ENCODE data around the gene FAM135A.
"Not testable (repeated sequence)": the region's sequence is repeated elsewhere in the genome, so short reads cannot be mapped to it uniquely, and the experiment has no call there.

Gene FAM135A

DNA sequence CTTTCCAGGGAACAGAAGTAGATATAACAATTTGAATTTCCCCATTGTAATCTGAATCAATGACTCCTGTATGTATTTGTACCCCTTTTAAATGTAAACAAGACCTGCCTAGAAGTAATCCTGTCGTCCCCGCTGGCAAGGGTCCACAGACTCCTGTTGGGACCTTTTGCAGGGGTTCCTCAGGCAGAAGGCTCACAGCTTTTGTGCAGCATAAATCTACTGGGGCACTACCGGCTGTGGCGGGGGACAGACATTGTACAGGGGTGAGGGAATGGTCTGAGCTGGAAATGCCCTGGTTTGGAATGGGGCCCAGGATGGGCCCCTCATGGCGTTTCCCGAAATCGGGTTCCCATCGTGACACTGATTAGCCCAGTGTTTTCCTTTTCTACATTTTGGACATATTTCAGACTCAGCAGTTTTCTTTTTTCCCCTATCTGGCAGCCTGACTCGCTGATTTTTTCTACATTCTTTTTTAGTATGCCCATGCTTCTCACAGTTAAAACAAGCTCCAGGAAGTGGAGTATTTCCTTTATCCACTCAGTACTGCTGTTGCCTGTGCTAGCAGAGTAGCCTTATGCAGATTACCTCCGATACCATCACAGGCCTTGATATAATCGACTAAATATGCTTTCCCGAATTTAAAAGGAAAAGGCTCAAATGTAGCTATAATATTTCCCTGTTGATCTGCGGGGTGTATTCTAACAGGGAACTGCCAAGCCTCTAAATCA, 34.2 kb downstream of the FAM135A start:
- not testable (repeated sequence) for DNase-seq (ENCODE audit: low spot score in 2 of 2); H3K9me3 Mint-ChIP-seq; ATAC-seq (replicated peaks; ENCODE audit: extremely low read depth, poor library complexity, severe bottlenecking); H3K27ac Mint-ChIP-seq (ENCODE audit: low read depth); H3K4me3 Mint-ChIP-seq; H3K27me3 Mint-ChIP-seq; H3K4me1 Mint-ChIP-seq; H3K36me3 Mint-ChIP-seq (ENCODE audit: insufficient read depth)

DNA sequence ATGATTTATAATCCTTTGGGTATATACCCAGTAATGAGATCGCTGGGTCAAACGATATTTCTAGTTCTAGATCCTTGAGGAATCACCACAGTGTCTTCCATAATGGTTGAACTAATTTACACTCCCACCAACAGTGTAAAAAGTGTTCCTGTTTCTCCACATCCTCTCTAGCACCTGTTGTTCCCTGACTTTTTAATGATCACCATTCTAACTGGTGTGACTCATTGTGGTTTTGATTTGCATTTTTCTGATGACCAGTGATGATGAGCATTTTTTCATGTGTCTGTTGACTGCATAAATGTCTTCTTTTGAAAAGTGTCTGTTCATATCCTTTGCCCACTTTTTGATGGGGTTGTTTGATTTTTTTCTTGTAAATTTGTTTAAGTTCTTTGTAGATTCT, 40.6 kb downstream of the FAM135A start:
- H3K36me3 Mint-ChIP-seq (ENCODE audit: insufficient read depth), result peaks cover 13% of the 10 kb centered on the region
- H3K27ac Mint-ChIP-seq (ENCODE audit: low read depth); ATAC-seq (replicated peaks; ENCODE audit: extremely low read depth, poor library complexity, severe bottlenecking); H3K27me3 Mint-ChIP-seq; H3K4me3 Mint-ChIP-seq; H3K4me1 Mint-ChIP-seq; DNase-seq (ENCODE audit: low spot score in 2 of 2); H3K9me3 Mint-ChIP-seq: not testable (repeated sequence)

DNA sequence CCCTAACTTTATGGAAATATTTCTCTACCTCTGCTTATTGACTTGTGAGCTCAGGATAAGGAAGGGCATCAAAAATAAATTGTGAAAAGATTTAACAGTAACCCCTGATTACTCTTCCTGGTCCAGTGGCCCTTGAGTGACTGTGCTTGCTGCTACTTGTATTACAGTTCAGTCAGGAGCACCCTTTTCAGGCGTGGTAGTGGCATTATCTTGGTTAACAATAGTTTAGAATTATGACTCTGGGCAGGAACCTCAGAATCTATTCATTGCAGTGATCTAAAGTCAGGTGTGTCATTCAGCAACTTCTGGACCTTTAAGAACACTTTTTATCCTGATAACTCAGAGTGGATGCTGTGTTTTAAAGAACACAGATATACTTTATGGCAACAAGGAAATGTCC, 43.4 kb downstream of the FAM135A start:
- no peak for ATAC-seq (replicated peaks; ENCODE audit: extremely low read depth, poor library complexity, severe bottlenecking)
- Mint-ChIP-seq H3K27me3 (no peaks in the 10 kb centered on the region), H3K9me3 (no peaks in the 10 kb centered on the region), H3K27ac (ENCODE audit: low read depth) (no peak overlapping the region), H3K36me3 (ENCODE audit: insufficient read depth) (peaks cover 10% of the 10 kb centered on the region), H3K4me3 (no peak overlapping the region), H3K4me1 (no peaks in the 10 kb centered on the region)
- DNase-seq (ENCODE audit: low spot score in 2 of 2), result no peak

DNA sequence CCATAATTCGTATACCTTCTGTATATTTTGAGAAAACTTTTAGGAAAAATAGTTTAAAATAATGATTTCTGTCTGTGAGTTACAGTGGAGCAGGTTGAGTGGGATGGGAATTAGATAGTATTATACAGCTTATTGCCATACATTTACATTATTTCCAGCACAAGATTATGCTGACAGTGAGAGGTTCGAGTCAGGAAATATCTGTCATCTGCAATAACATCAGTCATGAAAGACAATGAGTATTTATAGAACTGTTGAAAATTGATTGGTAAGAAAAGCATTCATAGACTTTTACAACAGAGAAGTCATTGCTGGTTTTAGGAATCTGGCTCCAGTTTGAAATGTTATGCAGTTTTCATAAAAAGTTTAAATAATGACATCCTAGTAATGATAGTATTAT, 45.9 kb downstream of the FAM135A start:
- Mint-ChIP-seq H3K27ac (ENCODE audit: low read depth) (no peak overlapping the region), H3K36me3 (ENCODE audit: insufficient read depth) (peaks cover 7% of the 10 kb centered on the region), H3K27me3 (no peaks in the 10 kb centered on the region), H3K4me1 (no peaks in the 10 kb centered on the region), H3K9me3 (no peaks in the 10 kb centered on the region), H3K4me3 (no peak overlapping the region)
- no peak for ATAC-seq (replicated peaks; ENCODE audit: extremely low read depth, poor library complexity, severe bottlenecking)
- DNase-seq (ENCODE audit: low spot score in 2 of 2), result no peak

DNA sequence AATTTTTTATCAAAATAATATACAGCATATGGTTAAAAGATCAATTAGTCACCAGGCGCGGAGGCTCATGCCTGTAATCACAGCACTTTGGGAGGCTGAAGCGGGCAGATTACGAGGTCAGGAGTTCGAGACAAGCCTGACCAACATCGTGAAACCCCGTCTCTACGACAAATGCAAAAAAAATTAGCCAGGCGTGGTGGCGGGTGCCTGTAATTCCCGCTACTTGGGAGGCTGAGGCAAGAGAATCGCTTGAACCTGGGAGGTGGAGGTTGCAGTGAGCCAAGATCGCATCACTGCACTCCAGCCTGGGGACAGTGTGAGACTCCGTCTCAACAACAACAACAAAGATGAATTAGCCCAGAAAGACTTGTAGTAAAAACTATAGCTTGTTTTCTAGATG, 46.4 kb downstream of the FAM135A start:
- not testable (repeated sequence) for ATAC-seq (replicated peaks; ENCODE audit: extremely low read depth, poor library complexity, severe bottlenecking); DNase-seq (ENCODE audit: low spot score in 2 of 2); H3K36me3 Mint-ChIP-seq (ENCODE audit: insufficient read depth); H3K4me1 Mint-ChIP-seq; H3K27ac Mint-ChIP-seq (ENCODE audit: low read depth); H3K27me3 Mint-ChIP-seq; H3K9me3 Mint-ChIP-seq; H3K4me3 Mint-ChIP-seq

DNA sequence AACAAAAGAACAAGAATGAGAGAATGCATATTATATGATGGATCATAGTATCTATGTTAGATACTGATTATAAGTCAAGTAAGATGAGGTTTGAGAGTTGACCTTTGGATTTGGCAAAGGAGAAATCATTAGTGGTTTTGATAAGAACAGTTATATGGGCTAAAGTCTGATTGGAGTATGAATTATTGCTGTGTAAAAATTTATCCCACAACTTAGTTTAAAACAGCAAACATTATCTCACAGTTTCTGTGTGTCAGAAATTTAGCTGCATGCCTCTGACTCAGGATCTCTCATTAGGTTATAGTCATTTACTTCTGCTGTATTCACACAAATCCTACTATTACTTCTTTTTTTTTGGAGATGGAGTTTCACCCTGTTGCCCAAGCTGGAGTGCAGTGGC, 56.7 kb downstream of the FAM135A start:
- Mint-ChIP-seq H3K9me3 (no peaks in the 10 kb centered on the region), H3K36me3 (ENCODE audit: insufficient read depth) (peaks cover 4% of the 10 kb centered on the region), H3K4me3 (no peak overlapping the region), H3K27me3 (no peaks in the 10 kb centered on the region), H3K27ac (ENCODE audit: low read depth) (no peak overlapping the region), H3K4me1 (no peaks in the 10 kb centered on the region)
- ATAC-seq (replicated peaks; ENCODE audit: extremely low read depth, poor library complexity, severe bottlenecking), result no peak
- no peak for DNase-seq (ENCODE audit: low spot score in 2 of 2)

DNA sequence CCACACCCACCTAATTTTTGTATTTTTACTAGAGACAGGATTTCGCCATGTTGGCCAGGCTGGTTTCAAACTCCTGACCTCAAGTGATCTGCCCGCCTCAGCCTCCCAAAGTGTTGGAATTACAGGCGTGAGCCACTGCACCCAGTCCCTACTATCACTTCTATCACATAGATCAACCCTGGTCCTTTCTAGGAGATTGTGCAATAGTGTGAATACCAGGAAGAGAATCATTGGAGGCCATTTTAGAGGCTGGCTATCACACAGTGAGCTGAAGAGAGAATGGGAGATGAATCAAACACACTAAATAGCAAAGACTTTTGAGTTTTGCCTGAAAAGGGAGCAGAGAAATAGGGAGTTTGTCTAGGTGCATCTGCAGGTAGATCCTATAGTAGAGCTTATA, 57.2 kb downstream of the FAM135A start:
- H3K27ac Mint-ChIP-seq (ENCODE audit: low read depth); H3K4me3 Mint-ChIP-seq; DNase-seq (ENCODE audit: low spot score in 2 of 2); H3K9me3 Mint-ChIP-seq; H3K36me3 Mint-ChIP-seq (ENCODE audit: insufficient read depth); H3K4me1 Mint-ChIP-seq; H3K27me3 Mint-ChIP-seq; ATAC-seq (replicated peaks; ENCODE audit: extremely low read depth, poor library complexity, severe bottlenecking): not testable (repeated sequence)

DNA sequence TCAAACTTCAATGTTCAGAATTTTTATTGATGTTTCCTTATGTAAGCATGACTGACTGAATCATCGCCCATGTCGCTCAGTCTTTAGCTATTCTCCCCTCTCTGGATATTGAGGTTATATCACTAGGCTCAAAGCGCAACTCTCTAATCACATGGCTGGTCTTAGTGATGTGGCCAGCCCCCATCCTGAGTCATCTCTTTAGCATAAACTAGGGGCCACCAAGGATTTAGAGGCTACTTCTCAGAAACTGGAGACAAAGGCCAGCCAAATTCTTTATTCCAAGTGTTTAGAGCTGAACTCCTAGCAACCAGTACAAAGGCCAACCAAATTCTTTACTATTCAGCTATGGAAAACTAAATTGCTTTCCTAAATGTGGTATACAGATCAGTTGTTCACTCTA, 61.4 kb downstream of the FAM135A start:
- Mint-ChIP-seq H3K36me3 (ENCODE audit: insufficient read depth) (peaks cover 6% of the 10 kb centered on the region), H3K4me3 (no peak overlapping the region), H3K4me1 (no peaks in the 10 kb centered on the region), H3K27ac (ENCODE audit: low read depth) (no peak overlapping the region), H3K27me3 (no peaks in the 10 kb centered on the region), H3K9me3 (no peaks in the 10 kb centered on the region)
- DNase-seq (ENCODE audit: low spot score in 2 of 2) (no peak), ATAC-seq (replicated peaks; ENCODE audit: extremely low read depth, poor library complexity, severe bottlenecking) (no peak)

DNA sequence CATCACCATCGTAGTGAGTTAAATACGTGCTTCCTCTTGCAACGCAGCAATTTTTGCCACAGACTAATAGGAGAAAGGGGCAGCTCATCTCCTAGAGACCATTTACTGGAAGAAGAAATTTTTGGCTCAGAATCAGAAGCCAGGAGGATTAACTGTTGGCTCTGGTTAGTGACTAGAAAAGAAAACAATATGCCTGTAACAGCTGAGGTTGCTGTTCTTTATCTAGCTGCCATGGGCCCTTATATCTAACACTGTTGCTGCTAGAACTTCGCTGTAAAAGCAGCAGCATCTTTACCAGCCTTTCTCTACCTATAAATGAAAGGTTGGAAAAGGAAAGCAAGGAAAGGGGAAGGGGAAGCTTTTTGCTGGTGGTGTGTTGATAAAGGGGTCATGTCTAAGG, 65.9 kb downstream of the FAM135A start:
- peaks cover 7% of the 10 kb centered on the region for H3K36me3 Mint-ChIP-seq (ENCODE audit: insufficient read depth)
- no peaks in the 10 kb centered on the region for H3K9me3 Mint-ChIP-seq
- no peaks in the 10 kb centered on the region for H3K4me1 Mint-ChIP-seq
- no peak overlapping the region for H3K4me3 Mint-ChIP-seq
- no peak overlapping the region for H3K27ac Mint-ChIP-seq (ENCODE audit: low read depth)
- no peak for DNase-seq (ENCODE audit: low spot score in 2 of 2)
- no peak for ATAC-seq (replicated peaks; ENCODE audit: extremely low read depth, poor library complexity, severe bottlenecking)
- no peaks in the 10 kb centered on the region for H3K27me3 Mint-ChIP-seq

DNA sequence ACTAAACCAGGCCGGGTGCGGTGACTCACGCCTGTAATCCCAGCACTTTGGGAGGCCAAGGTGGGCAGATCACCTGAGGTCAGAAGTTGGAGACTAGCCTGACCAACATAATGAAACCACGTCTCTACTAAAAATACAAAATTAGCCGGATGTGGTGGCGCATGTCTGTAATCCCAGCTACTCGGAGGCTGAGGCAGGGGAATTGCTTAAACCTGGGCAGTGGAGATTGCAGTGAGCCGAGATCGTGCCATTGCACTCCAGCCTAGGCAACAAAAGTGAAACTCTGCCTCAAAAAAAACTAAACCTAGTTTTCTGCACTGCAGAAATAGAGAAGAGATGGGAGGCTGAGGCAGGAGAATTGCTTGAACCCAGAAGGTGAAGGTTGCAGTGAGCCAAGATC, 73.3 kb downstream of the FAM135A start:
- not testable (repeated sequence) for DNase-seq (ENCODE audit: low spot score in 2 of 2); H3K36me3 Mint-ChIP-seq (ENCODE audit: insufficient read depth); H3K4me1 Mint-ChIP-seq; H3K9me3 Mint-ChIP-seq; H3K27me3 Mint-ChIP-seq; ATAC-seq (replicated peaks; ENCODE audit: extremely low read depth, poor library complexity, severe bottlenecking); H3K27ac Mint-ChIP-seq (ENCODE audit: low read depth); H3K4me3 Mint-ChIP-seq

DNA sequence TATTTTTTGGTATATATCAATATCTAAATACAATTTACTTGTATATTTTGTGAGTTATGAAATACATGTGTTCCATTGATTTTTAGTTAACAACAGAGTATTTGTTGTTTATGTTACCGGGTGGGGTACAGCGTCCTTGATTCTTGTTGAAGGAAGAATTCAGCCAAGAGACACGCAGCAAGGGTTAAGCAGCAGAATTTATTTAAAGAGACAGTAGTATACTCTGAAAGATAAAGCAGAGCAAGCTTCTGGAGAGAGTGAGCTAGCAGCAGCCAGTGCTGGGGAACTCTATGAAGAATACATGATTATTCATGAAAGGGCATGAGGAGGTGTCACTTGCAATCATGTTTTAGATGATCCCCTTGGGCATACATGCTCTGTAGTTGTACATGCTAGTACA, 76.1 kb downstream of the FAM135A start:
- Mint-ChIP-seq H3K9me3 (no peaks in the 10 kb centered on the region), H3K27ac (ENCODE audit: low read depth) (no peak overlapping the region), H3K4me3 (no peak overlapping the region), H3K36me3 (ENCODE audit: insufficient read depth) (peaks cover 3% of the 10 kb centered on the region), H3K27me3 (no peaks in the 10 kb centered on the region), H3K4me1 (no peaks in the 10 kb centered on the region)
- DNase-seq (ENCODE audit: low spot score in 2 of 2) (no peak), ATAC-seq (replicated peaks; ENCODE audit: extremely low read depth, poor library complexity, severe bottlenecking) (no peak)

DNA sequence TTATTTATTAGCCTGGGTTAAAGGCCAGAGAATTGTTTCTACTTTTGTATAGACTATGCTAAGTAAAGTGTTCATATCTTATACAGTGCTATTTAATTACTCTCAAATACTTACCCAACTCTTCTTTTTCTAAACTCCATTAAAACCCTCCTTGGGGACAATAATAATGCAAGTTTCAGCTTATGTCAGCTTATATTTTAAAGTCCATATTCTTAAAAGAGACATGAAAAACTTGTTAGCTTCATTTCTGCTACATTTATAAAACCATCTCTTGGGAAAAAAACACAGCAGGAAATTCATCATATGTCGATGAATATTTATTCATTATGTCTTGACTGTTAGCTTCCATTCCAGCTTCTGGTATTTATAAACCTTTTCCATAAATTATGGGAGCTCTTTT, 81.5 kb downstream of the FAM135A start:
- Mint-ChIP-seq H3K4me1 (no peaks in the 10 kb centered on the region), H3K9me3 (peaks cover 14% of the 10 kb centered on the region), H3K36me3 (ENCODE audit: insufficient read depth) (peaks cover 3% of the 10 kb centered on the region), H3K27me3 (no peaks in the 10 kb centered on the region), H3K4me3 (no peak overlapping the region), H3K27ac (ENCODE audit: low read depth) (no peak overlapping the region)
- ATAC-seq (replicated peaks; ENCODE audit: extremely low read depth, poor library complexity, severe bottlenecking) (no peak), DNase-seq (ENCODE audit: low spot score in 2 of 2) (no peak)

DNA sequence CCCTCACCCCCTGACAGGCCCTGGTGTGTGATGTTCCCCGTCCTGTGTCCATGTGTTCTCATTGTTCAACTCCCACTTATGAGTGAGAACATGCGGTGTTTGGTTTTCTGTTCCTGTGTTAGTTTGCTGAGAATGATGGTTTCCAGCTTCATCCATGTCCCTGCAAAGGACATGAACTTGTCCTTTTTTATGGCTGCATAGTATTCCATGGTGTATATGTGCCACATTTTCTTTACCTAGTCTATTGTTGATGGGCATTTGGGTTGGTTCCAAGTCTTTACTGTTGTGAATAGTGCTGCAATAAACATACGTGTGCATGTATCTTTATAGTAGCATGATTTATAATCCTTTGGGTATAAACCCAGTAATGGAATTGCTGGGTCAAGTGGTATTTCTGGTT, 82.5 kb downstream of the FAM135A start:
- peaks cover 14% of the 10 kb centered on the region for H3K9me3 Mint-ChIP-seq
- H3K36me3 Mint-ChIP-seq (ENCODE audit: insufficient read depth); ATAC-seq (replicated peaks; ENCODE audit: extremely low read depth, poor library complexity, severe bottlenecking); DNase-seq (ENCODE audit: low spot score in 2 of 2); H3K27me3 Mint-ChIP-seq; H3K4me1 Mint-ChIP-seq; H3K27ac Mint-ChIP-seq (ENCODE audit: low read depth); H3K4me3 Mint-ChIP-seq: not testable (repeated sequence)

DNA sequence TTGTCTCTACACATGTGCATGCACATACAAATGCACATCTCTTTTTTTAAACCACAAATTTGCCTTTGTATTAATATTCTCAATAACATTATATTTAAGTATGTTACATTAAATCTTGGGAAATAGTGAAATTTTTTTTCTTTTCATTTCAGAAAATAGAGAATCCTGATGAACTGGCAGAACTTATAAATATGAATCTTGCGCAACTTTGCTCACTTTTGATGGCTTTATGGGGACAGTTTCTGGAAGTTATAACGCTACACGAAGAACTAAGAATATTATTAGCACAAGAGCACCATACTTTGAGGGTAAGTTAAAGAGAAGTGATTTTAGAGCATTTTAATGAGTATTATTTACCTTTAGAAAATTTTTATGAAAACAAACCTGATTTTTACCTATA, 89.2 kb downstream of the FAM135A start:
- no peak overlapping the region for H3K4me3 Mint-ChIP-seq

More for the DNA sequence above, 89.2 kb downstream of the FAM135A start:
- Mint-ChIP-seq H3K9me3 (peaks cover 20% of the 10 kb centered on the region), H3K36me3 (ENCODE audit: insufficient read depth) (peaks cover 12% of the 10 kb centered on the region), H3K4me1 (no peaks in the 10 kb centered on the region), H3K27ac (ENCODE audit: low read depth) (no peak overlapping the region), H3K27me3 (no peaks in the 10 kb centered on the region)
- ATAC-seq (replicated peaks; ENCODE audit: extremely low read depth, poor library complexity, severe bottlenecking) (no peak), DNase-seq (ENCODE audit: low spot score in 2 of 2) (no peak)

Measured in central memory CD8-positive, alpha-beta T cell (primary cell).